T47D (cell line): Measurements from ENCODE around the gene FGA.
A peak's percentile ranks its signal among the peaks of the same experiment; 100 is the strongest.

ENCODE experiments used
- DNase-seq, 2 experiments: peaks; one replicate each; pipeline versions ENCODE4 v3.0.0 to v3.0.0-alpha.2; 2011 to 2012; ENCODE audit warnings: low read depth in 1 of 2, low spot score in 1 of 2
- JUND ChIP-seq: IDR thresholded peaks from 2 replicates; pipeline ENCODE4 v1.6.1; 2012; ENCODE audit warnings: low read depth
- in situ Hi-C: cut with HindIII; loops from 2 replicates; pipeline ENCODE4 v1.10.0; 2016; ENCODE audit warnings: low sequenced_read_pairs, low pct_unique_long_range_greater_than_20kb

Gene FGA

DNA sequence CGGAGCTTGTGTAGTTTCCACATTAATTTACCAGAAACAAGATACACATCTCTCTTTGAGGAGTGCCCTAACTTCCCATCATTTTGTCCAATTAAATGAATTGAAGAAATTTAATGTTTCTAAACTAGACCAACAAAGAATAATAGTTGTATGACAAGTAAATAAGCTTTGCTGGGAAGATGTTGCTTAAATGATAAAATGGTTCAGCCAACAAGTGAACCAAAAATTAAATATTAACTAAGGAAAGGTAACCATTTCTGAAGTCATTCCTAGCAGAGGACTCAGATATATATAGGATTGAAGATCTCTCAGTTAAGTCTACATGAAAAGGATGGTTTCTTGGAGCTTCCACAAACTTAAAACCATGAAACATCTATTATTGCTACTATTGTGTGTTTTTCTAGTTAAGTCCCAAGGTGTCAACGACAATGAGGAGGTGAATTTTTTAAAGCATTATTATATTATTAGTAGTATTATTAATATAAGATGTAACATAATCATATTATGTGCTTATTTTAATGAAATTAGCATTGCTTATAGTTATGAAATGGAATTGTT is 27.8 kb downstream of the FGA start, which contains the start of gene FGB:
Gene FGB, plus strand, starts transcription at position 315 of the 558 bp plus-strand sequence. Its CDS starts 8 bp downstream, at position 323.
- no peak for DNase-seq
- no peak for TF ChIP-seq JUND
- in situ Hi-C loops = no loop called here

GRCh38 chr4:154560824-154561231 is 29.7 kb downstream of the FGA start:
- TF ChIP-seq JUND = no peak
- no peak for DNase-seq
- in situ Hi-C loops = no loop called here

DNA sequence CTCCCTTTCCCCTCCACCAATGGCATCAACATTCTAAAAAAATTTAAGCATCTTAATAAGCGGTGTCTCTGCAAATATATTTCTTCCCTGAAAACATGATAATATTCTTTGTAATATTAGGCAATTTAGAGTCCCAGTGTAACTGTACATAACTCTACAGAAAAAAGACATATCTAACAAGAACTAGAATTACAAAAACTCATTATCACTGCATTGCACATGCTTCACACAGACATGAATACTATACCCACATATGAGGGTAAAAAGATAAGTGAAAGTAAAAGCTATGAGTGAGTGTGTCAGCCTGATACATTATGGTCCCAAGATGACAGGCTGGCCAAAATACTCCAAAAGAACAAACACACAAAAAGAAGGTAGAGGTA is 30.1 kb downstream of the FGA start:
- no peak for DNase-seq
- in situ Hi-C loops = no loop called here
- no peak for TF ChIP-seq JUND

GRCh38 chr4:154559494-154560418 is 30.8 kb downstream of the FGA start:
- no peak for TF ChIP-seq JUND
- DNase-seq = peak; percentile 7 to 78
- in situ Hi-C loops = no loop called here

DNA sequence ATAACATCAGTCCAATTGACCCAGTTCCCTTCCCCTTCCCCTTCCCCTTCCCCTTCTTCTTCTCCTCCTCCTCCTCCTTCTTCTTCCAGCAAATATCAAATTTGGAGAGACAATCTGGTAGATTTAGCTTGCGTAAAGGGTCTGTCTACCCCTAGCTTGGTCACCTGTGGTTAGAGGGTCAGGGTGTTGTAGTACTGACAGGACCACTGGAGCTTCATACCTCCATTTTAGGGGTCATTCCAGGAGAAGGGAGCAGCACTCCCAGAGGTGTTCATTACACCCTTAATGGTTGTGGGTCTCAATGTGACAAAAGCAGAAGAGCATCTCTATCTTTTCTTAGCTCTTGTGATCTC is 31.4 kb downstream of the FGA start:
- no peak for TF ChIP-seq JUND
- in situ Hi-C loops = no loop called here
- no peak for DNase-seq

DNA sequence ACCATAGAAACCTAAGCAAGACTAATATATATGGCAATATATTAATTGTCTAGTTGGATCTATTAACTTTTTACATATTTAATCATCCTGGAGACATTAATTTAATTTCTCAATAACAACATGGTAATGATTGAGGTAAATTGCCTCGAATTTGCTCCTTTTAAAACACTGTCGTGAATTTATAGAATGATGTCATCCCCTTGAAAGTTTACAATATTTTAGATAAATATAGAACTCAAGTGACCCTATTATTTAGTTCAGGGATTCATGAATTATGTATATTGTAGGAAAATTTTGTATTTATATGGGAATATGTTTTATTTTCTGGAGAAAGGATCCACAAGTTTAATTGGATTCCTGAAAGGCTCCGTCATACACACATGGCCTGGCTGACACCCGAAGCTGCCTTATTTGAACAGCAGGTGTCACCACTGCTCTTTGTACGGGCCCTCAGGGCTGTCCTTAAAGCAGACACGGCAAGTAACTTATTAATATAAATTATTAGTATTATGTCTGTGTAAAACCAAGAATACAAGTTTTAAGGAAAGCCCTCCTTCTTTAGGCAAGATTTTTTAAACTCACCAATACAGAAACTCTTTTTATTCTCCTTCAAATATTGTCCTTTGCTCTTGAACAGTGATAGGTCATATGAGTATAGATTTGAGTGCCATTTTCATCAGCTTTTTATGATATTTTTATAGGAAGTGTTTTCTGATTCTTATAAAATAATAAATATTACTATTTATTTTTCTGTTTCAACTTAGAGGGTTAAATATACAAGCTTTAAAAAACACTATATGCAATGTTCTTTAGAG is 38.5 kb downstream of the FGA start:
- in situ Hi-C loops = no loop called here
- TF ChIP-seq JUND = no peak
- peak; percentile 13 to 77 for DNase-seq

- no peak for TF ChIP-seq JUND
- DNase-seq = peak; percentile 45 to 92
- in situ Hi-C loops = no loop called here
Observed at GRCh38 chr4:154549894-154550790, 40.4 kb downstream of the FGA start, which contains the start of gene PLRG1. TSS of gene PLRG1 (minus strand) at chr4:154550400. CDS start at chr4:154550308, 92 bp downstream.

DNA sequence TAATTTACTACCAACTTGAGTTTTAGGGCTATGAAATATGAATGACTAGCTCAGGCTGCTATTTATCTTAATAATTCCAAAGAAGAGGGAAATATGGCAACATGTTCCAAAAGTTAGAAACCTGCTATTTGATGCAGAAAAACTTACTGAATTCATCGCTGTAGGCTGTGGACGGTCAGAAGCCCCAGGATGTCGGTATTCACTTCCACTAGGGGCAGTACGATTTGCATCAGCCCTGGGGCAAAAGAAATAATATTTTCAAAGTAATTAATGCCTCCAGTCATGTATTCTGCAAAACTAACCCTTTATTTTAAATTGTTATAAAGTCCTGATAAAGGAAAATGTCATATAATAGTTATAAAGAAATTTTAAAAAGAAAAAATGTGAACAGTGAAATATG is 44.9 kb downstream of the FGA start:
- TF ChIP-seq JUND = no peak
- in situ Hi-C loops = no loop called here
- DNase-seq = no peak

DNA sequence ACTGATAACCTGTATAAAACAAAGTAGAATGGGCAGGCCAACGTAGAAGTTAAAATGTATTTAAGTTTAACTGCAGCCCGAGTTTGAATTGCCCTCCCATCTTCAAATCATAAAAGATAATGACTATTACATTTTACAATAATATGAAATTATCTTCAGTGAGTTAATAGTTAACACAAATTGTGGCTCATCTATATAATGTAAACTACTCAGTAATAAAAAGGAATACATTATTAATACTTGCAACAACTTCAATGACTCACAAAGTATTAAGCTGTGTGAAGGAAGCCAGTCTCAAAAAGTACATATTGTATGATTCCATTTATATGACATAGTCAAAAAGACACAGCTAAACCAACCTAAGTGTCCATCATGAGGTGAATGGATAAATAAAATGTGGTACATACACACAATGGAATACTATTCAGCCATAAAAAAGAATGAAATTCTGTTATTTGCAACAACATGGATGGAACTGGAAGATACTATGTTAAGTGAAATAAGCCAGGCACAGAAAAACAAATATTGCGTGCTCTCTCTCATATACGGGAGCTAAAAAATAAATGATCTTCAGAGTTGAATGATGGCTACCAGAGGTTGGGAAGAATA is 48.2 kb downstream of the FGA start:
- no peak for TF ChIP-seq JUND

More for the DNA sequence above, 48.2 kb downstream of the FGA start:
- no peak for DNase-seq
- in situ Hi-C loops = no loop called here
